ENCODE results near the gene MSMO1. TPM values are rescaled to one million over a fixed set of nuclear protein-coding genes. Genes with fewer than 3 reads are reported as not detected.

MSMO1 gene
- total and polyA plus RNA-seq, 2 of the 8 experiments (the other 6 are each of a cell fraction or from before 2014, with no cell fraction given): 79.8 to 109 TPM

GRCh38 chr4:165380805-165381204 lies 53.3 kb downstream of the MSMO1 start:
- no peak overlapping the region for H3K4ac ChIP-seq (replicated peaks; ENCODE audit: insufficient read length, low read depth, low read length)
- H4K5ac ChIP-seq (ENCODE audit: insufficient read length, low read depth, low read length): no peak overlapping the region
- DNase-seq (ENCODE audit: low read depth in 1 of 2, low spot score in 2 of 2): no peak
- H4K91ac ChIP-seq (replicated peaks; ENCODE audit: insufficient read length, low read length): no peak overlapping the region
- peaks cover 0 to 11% (median 10%) of the 10 kb centered on the region in 4 experiments; a peak in 4 of 7 replicates for H3K27me3 ChIP-seq (replicated peaks in 1 of 4; ENCODE audit: control insufficient read depth in 3 of 4, extremely low read depth in 1 of 4, insufficient read depth in 3 of 4, low read length in 3 of 4)
- peaks cover 11% of the 10 kb centered on the region; the same call in 1 of the 2 replicates for H3K23me2 ChIP-seq (ENCODE audit: low read depth, low read length)
- no peak overlapping the region for H3K18ac ChIP-seq (ENCODE audit: extremely low read depth, low read length)
- H3K56ac ChIP-seq (replicated peaks; ENCODE audit: insufficient read length, low read depth, low read length): no peak overlapping the region
- H2BK5ac ChIP-seq (ENCODE audit: low read depth, low read length): no peak overlapping the region
- no peaks in the 10 kb centered on the region for H3K36me3 ChIP-seq (ENCODE audit: control insufficient read depth in 2 of 4, insufficient read depth in 4 of 4, low read length in 3 of 4)
- H3K14ac ChIP-seq (ENCODE audit: insufficient read length): no peak overlapping the region
- no peak overlapping the region for H2BK120ac ChIP-seq (replicated peaks; ENCODE audit: low read depth, low read length)
- peaks cover 0 to 8% (median 3%) of the 10 kb centered on the region in 4 experiments; a peak in 3 of 7 replicates for H3K4me1 ChIP-seq (replicated peaks in 1 of 4; ENCODE audit: control insufficient read depth in 3 of 4, insufficient read depth in 4 of 4, low read length in 3 of 4)
- WGBS, 2 experiments (ENCODE audit: extremely low coverage in 1 of 2, insufficient coverage in 1 of 2, insufficient read length in 1 of 2, insufficient replicate concordance in 2 of 2, low coverage in 1 of 2, low lambda C conversion rate in 2 of 2, missing lambda C conversion rate in 1 of 2): 17% methylated on average over 1 of the region's 1 CpG; no CpG with 5 or more reads in 1 of the 2 experiments
- CTCF ChIA-PET (ENCODE audit: partially characterized antibody): interaction anchor here (0.7 to 1.6 kb wide), 4 partner anchors 13 to 33 kb away, joined by 3 to 10 read pairs (median 4); no protein-coding TSS in a partner anchor
- no peaks in the 10 kb centered on the region for H3K79me2 ChIP-seq (ENCODE audit: control insufficient read depth in 1 of 2, insufficient read depth in 2 of 2, low read length in 2 of 2)
- POLR2A ChIA-PET (ENCODE audit: partially characterized antibody): no interaction called here
- FAIRE-seq: no peak
- no peak overlapping the region for H2BK12ac ChIP-seq (ENCODE audit: low read depth, low read length)
- no peak overlapping the region for H3K4me3 ChIP-seq (ENCODE audit: extremely low read depth in 1 of 4, insufficient read depth in 2 of 4, low read depth in 3 of 4, low read length in 4 of 4)
- H2BK15ac ChIP-seq (ENCODE audit: low read length): no peak overlapping the region
- no peak overlapping the region for H3K27ac ChIP-seq (ENCODE audit: low read depth, low read length)
- no peak overlapping the region for H3K23ac ChIP-seq (ENCODE audit: insufficient read length)
- H3K9ac ChIP-seq (replicated peaks in 1 of 4; ENCODE audit: extremely low read depth in 1 of 4, low read depth in 3 of 4, low read length in 3 of 4): no peak overlapping the region
- H2AFZ ChIP-seq (ENCODE audit: low read length): no peak overlapping the region
- no peak overlapping the region for H2AK5ac ChIP-seq (ENCODE audit: low read depth, low read length)
- no peak overlapping the region for H4K8ac ChIP-seq (ENCODE audit: extremely low read depth, insufficient read depth, low read length)
- H3K4me2 ChIP-seq (ENCODE audit: insufficient read depth in 1 of 2, low read depth in 2 of 2, low read length in 2 of 2): no peak overlapping the region; a peak in 1 of 4 replicates
- H4K20me1 ChIP-seq (replicated peaks in 1 of 2; ENCODE audit: control insufficient read depth in 1 of 2, insufficient read depth in 2 of 2, low read length in 2 of 2): no peaks in the 10 kb centered on the region
- H2BK20ac ChIP-seq (ENCODE audit: low read length): no peak overlapping the region
- H3K9me3 ChIP-seq (ENCODE audit: insufficient read depth in 2 of 2, low read depth in 1 of 2, low read length in 1 of 2): no peaks in the 10 kb centered on the region
- no peaks in the 10 kb centered on the region for H3K79me1 ChIP-seq (ENCODE audit: low read depth, low read length)
- TF ChIP-seq CTCF (IDR thresholded peaks at IDR 0.05; ENCODE audit: control extremely low read depth in 1 of 3, insufficient read depth in 1 of 3, low read depth in 1 of 3, low read length in 3 of 3) (no peak), CBX5 (IDR thresholded peaks at IDR 0.05; ENCODE audit: low read depth, low read length) (no peak), CTBP2 (IDR thresholded peaks at IDR 0.05; ENCODE audit: borderline replicate concordance, insufficient read depth, insufficient read length, low read length) (no peak), KDM4A (IDR thresholded peaks at IDR 0.05; ENCODE audit: low read depth, low read length, severe bottlenecking) (no peak), TEAD4 (IDR thresholded peaks at IDR 0.05; ENCODE audit: low read depth, low read length) (no peak), ASH2L (IDR thresholded peaks at IDR 0.05; ENCODE audit: low read length) (no peak), GTF2F1 (IDR thresholded peaks at IDR 0.05; ENCODE audit: borderline replicate concordance, low read depth, low read length) (no peak), ZNF274 (IDR thresholded peaks at IDR 0.05; ENCODE audit: borderline replicate concordance, extremely low read depth, low read length) (no peak), TAF1 (IDR thresholded peaks at IDR 0.05; ENCODE audit: low read depth, low read length) (no peak), YY1 (IDR thresholded peaks at IDR 0.05; ENCODE audit: low read depth, low read length) (no peak), SIN3A (conservative IDR thresholded peaks at IDR 0.05 in 1 of 2, IDR thresholded peaks at IDR 0.05 in 1 of 2; ENCODE audit: low read depth in 1 of 2, low read length in 2 of 2) (no peak)
